Measurements from ENCODE around the gene DVL1.

Gene DVL1

GRCh38 chr1:1365875-1366698 is 16.9 kb upstream of the DVL1 start:
- Mint-ChIP-seq H3K4me1 (peaks cover 9% of the 10 kb centered on the region), H3K4me3 (no peak overlapping the region), H3K36me3 (ENCODE audit: low read depth) (no peaks in the 10 kb centered on the region), H3K27me3 (ENCODE audit: low read depth) (peaks cover 4% of the 10 kb centered on the region), H3K27ac (no peak overlapping the region), H3K9me3 (no peaks in the 10 kb centered on the region)
- no peak for TF ChIP-seq CTCF (IDR thresholded peaks at IDR 0.05; ENCODE audit: unreplicated experiment in 3 of 3)

GRCh38 chr1:1364266-1364665 is 15.0 kb upstream of the DVL1 start:
- H3K36me3 Mint-ChIP-seq (ENCODE audit: low read depth): no peaks in the 10 kb centered on the region
- no peaks in the 10 kb centered on the region for H3K9me3 Mint-ChIP-seq
- H3K27me3 Mint-ChIP-seq (ENCODE audit: low read depth): peaks cover 4% of the 10 kb centered on the region
- H3K4me1 Mint-ChIP-seq: peaks cover 23% of the 10 kb centered on the region
- no peak for TF ChIP-seq CTCF (IDR thresholded peaks at IDR 0.05; ENCODE audit: unreplicated experiment in 3 of 3)
- H3K27ac Mint-ChIP-seq: no peak overlapping the region
- H3K4me3 Mint-ChIP-seq: no peak overlapping the region

- H3K9me3 Mint-ChIP-seq: no peaks in the 10 kb centered on the region
- H3K27ac Mint-ChIP-seq: peak overlapping the region; percentile 94 to 98 (median 96)
- peak overlapping the region; percentile 34 to 82 (median 73) for H3K4me3 Mint-ChIP-seq
- peaks cover 26% of the 10 kb centered on the region for H3K4me1 Mint-ChIP-seq
- TF ChIP-seq CTCF (IDR thresholded peaks at IDR 0.05; ENCODE audit: unreplicated experiment in 3 of 3): no peak
- H3K27me3 Mint-ChIP-seq (ENCODE audit: low read depth): no peaks in the 10 kb centered on the region
- H3K36me3 Mint-ChIP-seq (ENCODE audit: low read depth): no peaks in the 10 kb centered on the region
These were observed 12.8 kb upstream of the DVL1 start for GRCh38 chr1:1361982-1362423.

GRCh38 chr1:1361233-1361981 is 12.2 kb upstream of the DVL1 start:
- TF ChIP-seq CTCF (IDR thresholded peaks at IDR 0.05; ENCODE audit: unreplicated experiment in 3 of 3): no peak
- H3K27me3 Mint-ChIP-seq (ENCODE audit: low read depth): no peaks in the 10 kb centered on the region
- H3K36me3 Mint-ChIP-seq (ENCODE audit: low read depth): no peaks in the 10 kb centered on the region
- peak overlapping the region; percentile 94 to 100 (median 96) for H3K27ac Mint-ChIP-seq
- no peaks in the 10 kb centered on the region for H3K9me3 Mint-ChIP-seq
- H3K4me3 Mint-ChIP-seq: peak overlapping the region in 2 of 3 experiments; percentile 73 to 82
- H3K4me1 Mint-ChIP-seq: peaks cover 26% of the 10 kb centered on the region

- H3K36me3 Mint-ChIP-seq (ENCODE audit: low read depth): no peaks in the 10 kb centered on the region
- H3K4me1 Mint-ChIP-seq: peaks cover 26% of the 10 kb centered on the region
- no peaks in the 10 kb centered on the region for H3K9me3 Mint-ChIP-seq
- H3K27me3 Mint-ChIP-seq (ENCODE audit: low read depth): no peaks in the 10 kb centered on the region
- TF ChIP-seq CTCF (IDR thresholded peaks at IDR 0.05; ENCODE audit: unreplicated experiment in 3 of 3): no peak
- peak overlapping the region; percentile 94 to 100 (median 96) for H3K27ac Mint-ChIP-seq
- peak overlapping the region; percentile 36 to 45 (median 42) for H3K4me3 Mint-ChIP-seq
These were observed 11.4 kb upstream of the DVL1 start for GRCh38 chr1:1360506-1361169.

All from nephron (organoid).